Measurements from ENCODE around the gene GLMP.

GRCh38 chr1:156276532-156276931 lies 18.9 kb downstream of the GLMP start:
- TF ChIP-seq, protein P1, sequence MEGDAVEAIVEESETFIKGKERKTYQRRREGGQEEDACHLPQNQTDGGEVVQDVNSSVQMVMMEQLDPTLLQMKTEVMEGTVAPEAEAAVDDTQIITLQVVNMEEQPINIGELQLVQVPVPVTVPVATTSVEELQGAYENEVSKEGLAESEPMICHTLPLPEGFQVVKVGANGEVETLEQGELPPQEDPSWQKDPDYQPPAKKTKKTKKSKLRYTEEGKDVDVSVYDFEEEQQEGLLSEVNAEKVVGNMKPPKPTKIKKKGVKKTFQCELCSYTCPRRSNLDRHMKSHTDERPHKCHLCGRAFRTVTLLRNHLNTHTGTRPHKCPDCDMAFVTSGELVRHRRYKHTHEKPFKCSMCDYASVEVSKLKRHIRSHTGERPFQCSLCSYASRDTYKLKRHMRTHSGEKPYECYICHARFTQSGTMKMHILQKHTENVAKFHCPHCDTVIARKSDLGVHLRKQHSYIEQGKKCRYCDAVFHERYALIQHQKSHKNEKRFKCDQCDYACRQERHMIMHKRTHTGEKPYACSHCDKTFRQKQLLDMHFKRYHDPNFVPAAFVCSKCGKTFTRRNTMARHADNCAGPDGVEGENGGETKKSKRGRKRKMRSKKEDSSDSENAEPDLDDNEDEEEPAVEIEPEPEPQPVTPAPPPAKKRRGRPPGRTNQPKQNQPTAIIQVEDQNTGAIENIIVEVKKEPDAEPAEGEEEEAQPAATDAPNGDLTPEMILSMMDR (IDR thresholded peaks at IDR 0.05 in 8 of 11, conservative IDR thresholded peaks at IDR 0.05 in 3 of 11) = no peak
- TF ChIP-seq POLR2A (IDR thresholded peaks at IDR 0.05) = no peak
- no peak for TF ChIP-seq POLR2AphosphoS5 (IDR thresholded peaks at IDR 0.05)

Data from spleen (tissue), 7 donors.